ENCODE results near the gene PTPN7.
"Not testable (repeated sequence)": the region's sequence is repeated elsewhere in the genome, so short reads cannot be mapped to it uniquely, and the experiment has no call there.

Gene PTPN7

DNA sequence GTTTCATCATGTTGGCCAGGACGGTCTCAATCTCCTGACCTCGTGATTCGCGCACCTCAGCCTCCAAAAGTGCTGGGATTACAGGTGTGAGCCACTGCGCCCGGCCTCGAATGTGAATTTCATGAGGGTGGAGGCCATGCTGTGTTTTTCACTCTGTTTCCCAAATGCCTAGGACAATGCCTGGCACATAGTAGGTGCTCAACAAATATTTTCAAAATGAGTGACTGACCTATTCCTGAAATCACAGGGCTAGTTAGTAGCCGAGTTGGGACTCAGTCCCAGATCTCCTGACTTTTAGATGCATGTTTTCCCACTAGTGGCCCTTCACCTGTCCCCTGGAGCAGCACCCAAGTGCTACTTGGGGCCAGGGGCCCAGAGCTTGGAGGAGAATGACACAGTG lies 44.1 kb downstream of the PTPN7 start:
- no peak overlapping the region for H3K9ac ChIP-seq (ENCODE audit: low read depth, low read length)
- no peaks in the 10 kb centered on the region for H3K36me3 ChIP-seq (ENCODE audit: control insufficient read depth, insufficient read depth, low read length)
- H3K4me1 ChIP-seq (ENCODE audit: control insufficient read depth, insufficient read depth, low read length): peaks cover 20% of the 10 kb centered on the region
- H3K9me3 ChIP-seq (ENCODE audit: control insufficient read depth, insufficient read depth, low read length): no peaks in the 10 kb centered on the region
- no peak overlapping the region for H3K4me3 ChIP-seq (ENCODE audit: low read depth, low read length)
- no peaks in the 10 kb centered on the region for H3K27me3 ChIP-seq (ENCODE audit: control insufficient read depth, insufficient read depth, low read length)

DNA sequence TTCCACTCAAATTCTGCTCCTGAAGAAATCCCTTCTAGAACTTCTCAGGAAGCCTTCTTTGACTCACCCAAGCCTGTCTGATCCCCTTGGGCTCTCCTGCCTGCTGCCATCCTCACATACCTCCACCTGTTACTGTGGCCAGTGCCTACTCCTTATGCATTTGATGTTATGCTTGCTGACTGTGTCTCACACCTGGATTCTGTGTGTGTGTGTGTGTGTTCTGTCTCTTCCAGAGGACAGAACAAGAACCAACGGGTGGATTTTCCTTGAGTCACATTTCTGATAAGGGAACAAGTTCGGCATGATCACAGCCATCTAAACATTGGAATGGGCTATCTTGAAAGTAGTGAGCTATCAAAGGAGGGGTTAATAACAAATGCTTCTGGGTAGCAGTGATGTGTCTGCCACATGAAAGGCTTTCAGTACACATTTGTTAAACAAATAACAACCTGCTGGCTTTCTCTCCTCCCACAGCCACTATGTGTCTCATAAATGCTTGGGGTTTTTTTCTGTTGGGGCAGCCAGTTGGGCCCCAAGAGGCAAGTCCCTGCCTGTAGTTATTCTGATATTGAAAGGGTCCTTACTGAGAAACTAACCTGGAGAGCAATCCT lies 46.6 kb downstream of the PTPN7 start:
- no peaks in the 10 kb centered on the region for H3K27me3 ChIP-seq (ENCODE audit: control insufficient read depth, insufficient read depth, low read length)
- H3K36me3 ChIP-seq (ENCODE audit: control insufficient read depth, insufficient read depth, low read length): no peaks in the 10 kb centered on the region
- no peak overlapping the region for H3K9ac ChIP-seq (ENCODE audit: low read depth, low read length)
- peaks cover 19% of the 10 kb centered on the region for H3K4me1 ChIP-seq (ENCODE audit: control insufficient read depth, insufficient read depth, low read length)
- no peak overlapping the region for H3K4me3 ChIP-seq (ENCODE audit: low read depth, low read length)
- H3K9me3 ChIP-seq (ENCODE audit: control insufficient read depth, insufficient read depth, low read length): no peaks in the 10 kb centered on the region

DNA sequence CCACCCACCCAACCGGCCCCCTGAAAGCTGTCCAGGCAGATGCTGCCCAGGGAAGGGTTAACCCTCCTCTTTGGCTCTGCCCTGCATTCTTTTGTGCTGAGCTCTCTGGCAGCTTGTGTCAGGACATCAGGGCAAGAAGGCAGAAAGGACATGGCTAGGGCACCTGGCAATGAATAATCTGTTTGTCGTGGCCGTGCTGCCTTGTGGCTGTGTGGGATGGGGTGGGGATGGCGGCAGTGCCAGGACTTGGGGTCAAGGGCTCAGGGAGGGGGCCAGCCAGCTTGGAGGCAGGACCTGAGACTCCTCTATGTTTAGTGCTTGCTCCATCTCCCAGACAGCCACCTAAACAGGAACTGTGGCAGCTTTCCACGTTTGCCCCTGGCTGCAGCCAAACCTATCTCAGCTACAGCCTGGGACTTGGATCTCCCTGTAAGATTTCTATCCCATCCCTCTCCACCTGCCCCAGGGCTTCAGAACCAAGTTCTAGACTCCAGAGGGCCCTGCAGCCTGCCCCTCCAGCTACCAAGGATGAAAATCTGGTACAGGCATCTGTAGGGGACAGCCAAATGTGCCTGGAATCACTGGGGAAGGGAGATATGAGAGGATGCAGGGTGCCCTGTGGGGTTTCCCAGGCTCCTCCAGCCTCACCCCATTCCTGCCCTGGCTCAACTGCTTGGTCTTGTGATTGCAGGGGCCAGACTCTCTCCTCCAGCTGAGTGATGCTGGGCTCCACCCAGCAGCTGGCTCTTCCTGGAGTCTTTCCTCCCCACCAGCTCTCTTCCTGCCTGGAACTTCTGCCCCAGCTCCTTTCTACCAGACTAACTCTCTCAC lies 47.3 kb downstream of the PTPN7 start:
- peaks cover 16% of the 10 kb centered on the region for H3K4me1 ChIP-seq (ENCODE audit: control insufficient read depth, insufficient read depth, low read length)
- no peak overlapping the region for H3K9ac ChIP-seq (ENCODE audit: low read depth, low read length)
- H3K27me3 ChIP-seq (ENCODE audit: control insufficient read depth, insufficient read depth, low read length): no peaks in the 10 kb centered on the region
- H3K4me3 ChIP-seq (ENCODE audit: low read depth, low read length): no peak overlapping the region
- H3K9me3 ChIP-seq (ENCODE audit: control insufficient read depth, insufficient read depth, low read length): no peaks in the 10 kb centered on the region
- no peaks in the 10 kb centered on the region for H3K36me3 ChIP-seq (ENCODE audit: control insufficient read depth, insufficient read depth, low read length)

DNA sequence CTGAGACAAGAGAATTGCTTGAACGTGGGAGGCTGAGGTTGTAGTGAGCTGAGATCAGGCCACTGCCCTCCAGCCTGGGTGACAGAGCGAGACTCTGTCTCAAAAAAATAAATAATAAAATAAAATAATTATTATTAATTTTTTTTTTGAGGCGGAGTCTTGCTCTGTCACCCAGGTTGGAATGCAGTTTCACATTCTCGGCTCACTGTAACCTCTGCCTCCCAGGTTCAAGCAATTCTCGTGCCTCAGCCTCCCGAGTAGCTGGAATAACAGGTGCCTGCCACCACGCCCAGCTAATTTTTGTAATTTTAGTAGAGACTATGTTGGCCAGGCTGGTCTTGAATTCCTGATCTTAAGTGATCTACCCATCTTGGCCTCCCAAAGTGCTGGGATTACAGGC lies 48.8 kb downstream of the PTPN7 start:
- not testable (repeated sequence) for H3K9me3 ChIP-seq (ENCODE audit: control insufficient read depth, insufficient read depth, low read length); H3K4me3 ChIP-seq (ENCODE audit: low read depth, low read length); H3K36me3 ChIP-seq (ENCODE audit: control insufficient read depth, insufficient read depth, low read length); H3K9ac ChIP-seq (ENCODE audit: low read depth, low read length); H3K27me3 ChIP-seq (ENCODE audit: control insufficient read depth, insufficient read depth, low read length)
- H3K4me1 ChIP-seq (ENCODE audit: control insufficient read depth, insufficient read depth, low read length): peaks cover 21% of the 10 kb centered on the region

DNA sequence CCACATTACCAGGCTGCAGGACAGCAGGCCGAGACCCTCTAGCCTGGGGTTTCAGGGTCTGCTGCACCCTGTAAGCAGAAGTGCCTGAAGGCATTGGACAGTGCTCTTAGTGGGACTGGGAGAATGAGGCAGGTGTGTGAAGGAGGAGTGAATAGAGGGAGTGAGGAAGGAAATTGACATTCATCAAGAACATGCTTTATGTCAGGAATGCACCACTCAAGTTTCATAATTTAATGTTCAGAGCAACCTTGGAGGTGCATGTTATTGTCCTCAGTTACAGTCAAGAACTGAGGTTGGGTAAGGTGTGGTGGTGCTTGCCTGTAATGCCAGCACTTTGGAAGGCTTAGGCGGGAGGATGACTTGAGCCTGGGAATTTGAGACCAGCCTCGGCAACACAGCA lies 49.4 kb downstream of the PTPN7 start:
- Histone ChIP-seq H3K36me3 (ENCODE audit: control insufficient read depth, insufficient read depth, low read length) (no peaks in the 10 kb centered on the region), H3K27me3 (ENCODE audit: control insufficient read depth, insufficient read depth, low read length) (no peaks in the 10 kb centered on the region), H3K9me3 (ENCODE audit: control insufficient read depth, insufficient read depth, low read length) (no peaks in the 10 kb centered on the region), H3K4me3 (ENCODE audit: low read depth, low read length) (no peak overlapping the region), H3K9ac (ENCODE audit: low read depth, low read length) (no peak overlapping the region), H3K4me1 (ENCODE audit: control insufficient read depth, insufficient read depth, low read length) (peaks cover 26% of the 10 kb centered on the region)

DNA sequence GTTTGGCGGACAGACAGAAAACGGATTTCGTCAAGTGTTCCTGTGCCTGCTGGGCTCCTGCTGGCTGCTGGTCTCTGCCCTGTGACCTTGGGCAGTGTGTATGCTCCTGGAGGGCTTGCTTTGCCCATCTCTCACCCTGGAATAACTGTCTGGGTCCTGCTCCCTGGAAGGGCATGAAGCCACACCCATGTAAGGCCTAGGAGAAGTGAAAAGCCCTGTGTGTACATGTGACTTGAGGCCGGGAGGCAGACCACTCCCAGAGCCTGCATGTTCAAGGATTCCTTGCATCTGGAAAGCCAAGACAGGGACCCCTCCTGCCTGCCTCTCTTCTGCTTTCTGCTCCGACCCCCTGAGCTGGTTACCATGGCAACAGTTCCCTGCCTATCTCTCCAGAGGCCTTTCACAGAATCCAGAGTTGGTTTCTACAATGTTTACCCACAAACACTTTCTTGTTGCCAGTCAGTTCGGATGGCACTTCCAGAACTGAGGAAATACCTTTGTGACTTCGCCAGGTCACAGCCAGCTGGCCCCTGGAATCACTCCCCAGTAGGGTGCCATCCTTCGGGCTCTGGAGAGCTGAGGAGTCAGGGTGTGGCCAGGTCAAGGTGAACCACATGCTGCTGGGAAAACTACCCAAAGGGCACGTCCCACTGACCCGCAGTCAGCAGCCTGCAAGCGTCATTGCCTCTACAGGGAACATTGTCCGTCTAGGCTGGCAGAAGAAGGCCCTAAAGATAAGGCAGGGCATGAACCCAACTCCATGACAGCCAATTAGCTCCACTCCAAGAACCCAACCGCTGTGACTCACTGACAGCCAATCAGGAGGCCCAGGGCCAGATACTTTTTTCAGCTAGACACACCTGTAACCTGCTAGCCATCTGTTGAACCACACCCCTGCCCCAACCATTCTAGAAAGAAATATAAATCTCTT lies 52.3 kb downstream of the PTPN7 start:
- Histone ChIP-seq H3K36me3 (ENCODE audit: control insufficient read depth, insufficient read depth, low read length) (no peaks in the 10 kb centered on the region), H3K9ac (ENCODE audit: low read depth, low read length) (no peak overlapping the region), H3K9me3 (ENCODE audit: control insufficient read depth, insufficient read depth, low read length) (no peaks in the 10 kb centered on the region), H3K4me3 (ENCODE audit: low read depth, low read length) (no peak overlapping the region), H3K27me3 (ENCODE audit: control insufficient read depth, insufficient read depth, low read length) (no peaks in the 10 kb centered on the region), H3K4me1 (ENCODE audit: control insufficient read depth, insufficient read depth, low read length) (peaks cover 17% of the 10 kb centered on the region)

DNA sequence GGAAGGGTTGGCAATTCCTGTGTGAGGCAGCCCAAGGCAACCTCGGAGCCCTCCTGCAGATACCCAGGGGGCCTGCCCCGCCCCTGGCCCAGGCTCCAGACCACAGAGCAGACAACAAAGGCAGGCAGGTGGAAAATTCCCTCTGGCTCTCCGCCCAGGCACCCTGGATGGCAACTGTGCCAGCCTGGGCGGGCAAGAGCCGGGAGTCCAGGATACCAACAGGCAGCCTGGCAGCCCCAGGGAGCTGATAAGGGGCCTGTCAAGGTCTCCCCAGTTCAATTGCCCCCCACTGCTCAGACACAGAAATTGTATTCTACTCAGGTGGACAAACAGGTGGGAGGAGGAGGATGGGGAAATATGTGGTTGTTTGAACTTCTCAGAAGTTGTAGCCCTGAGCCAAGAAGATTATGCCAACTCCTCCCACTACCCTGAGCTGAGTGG lies 53.1 kb downstream of the PTPN7 start:
- Histone ChIP-seq H3K4me3 (ENCODE audit: low read depth, low read length) (no peak overlapping the region), H3K36me3 (ENCODE audit: control insufficient read depth, insufficient read depth, low read length) (no peaks in the 10 kb centered on the region), H3K9me3 (ENCODE audit: control insufficient read depth, insufficient read depth, low read length) (no peaks in the 10 kb centered on the region), H3K27me3 (ENCODE audit: control insufficient read depth, insufficient read depth, low read length) (no peaks in the 10 kb centered on the region), H3K4me1 (ENCODE audit: control insufficient read depth, insufficient read depth, low read length) (peaks cover 17% of the 10 kb centered on the region), H3K9ac (ENCODE audit: low read depth, low read length) (no peak overlapping the region)

DNA sequence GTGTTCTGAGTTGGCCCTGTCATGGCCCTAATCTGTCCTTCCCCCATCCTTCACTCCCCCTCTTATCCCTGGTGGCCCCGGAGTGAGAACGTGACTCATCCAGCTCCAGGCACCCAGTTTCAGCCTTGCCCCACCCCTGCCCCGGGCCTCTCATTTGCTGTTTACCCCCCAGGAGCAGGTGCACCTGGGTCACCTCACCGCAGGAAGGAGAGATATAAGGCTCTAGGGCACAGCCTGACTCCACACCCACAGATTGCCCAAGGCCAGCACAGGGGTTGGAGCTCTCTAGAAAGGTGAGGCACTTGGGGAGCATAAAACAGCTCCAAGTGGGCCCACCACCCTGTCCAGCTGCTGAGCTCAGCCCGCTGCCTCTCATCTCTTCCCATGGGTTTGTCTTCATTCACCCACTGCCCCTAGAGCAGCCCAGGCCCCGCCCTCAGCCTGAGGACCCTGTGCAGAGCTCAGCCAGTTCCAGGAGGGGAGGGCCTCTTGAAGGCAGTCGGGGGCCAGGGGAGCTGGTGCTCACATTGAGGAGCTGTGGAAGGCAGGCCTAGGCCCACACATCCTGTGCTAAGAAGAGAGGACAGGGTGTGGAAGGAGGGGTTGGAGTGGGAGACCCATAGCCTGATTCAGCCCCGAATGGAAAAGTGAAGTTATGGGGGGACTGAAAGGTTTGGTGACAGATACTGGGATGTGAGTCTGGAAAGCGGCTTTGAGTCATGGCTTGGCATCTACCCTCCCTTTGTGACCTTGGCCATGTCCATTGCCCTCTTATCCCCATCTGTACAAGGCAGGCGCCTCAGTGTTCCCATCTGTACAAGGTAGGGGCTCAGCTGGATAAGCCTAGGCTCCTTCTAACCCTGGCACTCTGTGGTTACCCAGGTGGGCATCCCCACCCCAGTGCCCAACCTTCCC lies 53.8 kb downstream of the PTPN7 start:
- H3K9me3 ChIP-seq (ENCODE audit: control insufficient read depth, insufficient read depth, low read length): no peaks in the 10 kb centered on the region
- H3K36me3 ChIP-seq (ENCODE audit: control insufficient read depth, insufficient read depth, low read length): no peaks in the 10 kb centered on the region
- peaks cover 17% of the 10 kb centered on the region for H3K4me1 ChIP-seq (ENCODE audit: control insufficient read depth, insufficient read depth, low read length)
- no peaks in the 10 kb centered on the region for H3K27me3 ChIP-seq (ENCODE audit: control insufficient read depth, insufficient read depth, low read length)
- no peak overlapping the region for H3K9ac ChIP-seq (ENCODE audit: low read depth, low read length)
- H3K4me3 ChIP-seq (ENCODE audit: low read depth, low read length): peak overlapping the region; percentile 18

DNA sequence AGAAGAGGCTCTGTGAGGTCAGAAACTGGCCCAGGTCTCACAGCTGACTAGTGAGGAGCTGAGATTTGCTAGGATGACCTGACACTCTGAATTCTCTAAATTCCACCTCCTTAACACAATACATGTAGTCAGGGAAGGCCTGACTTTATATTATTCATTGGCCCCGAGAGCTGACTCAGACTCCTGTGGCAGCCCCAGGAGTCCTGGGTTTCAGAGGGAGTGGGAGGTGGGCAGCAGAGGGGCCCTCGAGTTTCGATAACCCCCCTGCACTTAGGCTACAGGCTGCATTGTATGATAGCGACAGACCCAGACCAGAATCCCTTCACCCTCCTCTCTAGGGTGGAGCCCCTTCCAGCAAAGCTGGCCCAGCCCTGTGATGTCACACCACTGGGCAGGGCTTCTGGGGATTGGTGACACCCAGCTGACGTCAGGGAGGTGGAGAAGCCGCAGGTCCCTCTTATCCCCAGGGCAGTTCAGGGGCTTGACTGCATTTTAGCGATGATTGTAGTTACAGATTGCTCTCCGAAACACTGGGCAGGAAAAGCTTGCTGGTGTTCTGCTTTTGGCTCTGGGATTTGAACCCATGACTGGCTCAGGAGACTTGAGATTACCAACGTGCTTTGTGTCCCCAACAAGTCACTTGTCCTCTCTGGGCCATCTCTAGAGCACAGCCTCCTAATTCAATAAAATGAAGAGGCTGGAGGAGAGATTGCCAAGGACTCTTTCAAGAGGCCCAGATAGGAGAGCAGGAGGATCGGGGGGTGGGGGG lies 54.6 kb downstream of the PTPN7 start:
- Histone ChIP-seq H3K4me1 (ENCODE audit: control insufficient read depth, insufficient read depth, low read length) (peaks cover 25% of the 10 kb centered on the region), H3K9ac (ENCODE audit: low read depth, low read length) (no peak overlapping the region), H3K9me3 (ENCODE audit: control insufficient read depth, insufficient read depth, low read length) (no peaks in the 10 kb centered on the region), H3K4me3 (ENCODE audit: low read depth, low read length) (peak overlapping the region; percentile 18), H3K27me3 (ENCODE audit: control insufficient read depth, insufficient read depth, low read length) (no peaks in the 10 kb centered on the region), H3K36me3 (ENCODE audit: control insufficient read depth, insufficient read depth, low read length) (no peaks in the 10 kb centered on the region)

DNA sequence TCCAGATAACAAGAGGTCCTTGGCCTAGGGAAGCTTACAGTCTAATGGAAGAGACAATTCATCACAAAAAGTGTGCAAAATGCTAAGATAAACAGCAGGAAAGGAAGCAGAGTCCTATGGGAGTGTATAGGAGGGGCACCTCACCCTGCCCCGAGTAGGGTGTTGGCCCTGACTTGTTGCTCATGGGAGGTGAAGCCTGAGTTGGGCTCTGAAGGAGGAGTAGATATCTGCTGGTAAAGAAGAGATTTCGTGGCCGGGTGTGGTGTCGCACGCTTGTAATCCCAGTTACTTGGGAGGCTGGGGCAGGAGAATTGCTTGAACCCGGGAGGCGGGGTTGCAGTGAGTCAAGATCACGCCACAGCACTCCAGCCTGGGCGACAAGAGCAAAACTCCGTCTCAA lies 56.3 kb downstream of the PTPN7 start:
- H3K27me3 ChIP-seq (ENCODE audit: control insufficient read depth, insufficient read depth, low read length): no peaks in the 10 kb centered on the region
- H3K36me3 ChIP-seq (ENCODE audit: control insufficient read depth, insufficient read depth, low read length): no peaks in the 10 kb centered on the region
- H3K4me3 ChIP-seq (ENCODE audit: low read depth, low read length): no peak overlapping the region
- no peak overlapping the region for H3K9ac ChIP-seq (ENCODE audit: low read depth, low read length)
- H3K4me1 ChIP-seq (ENCODE audit: control insufficient read depth, insufficient read depth, low read length): peaks cover 26% of the 10 kb centered on the region
- no peaks in the 10 kb centered on the region for H3K9me3 ChIP-seq (ENCODE audit: control insufficient read depth, insufficient read depth, low read length)

All from iPS-15b (cell line).